ENCODE data around the gene LY6G6D. TPM values are rescaled to one million over a fixed set of nuclear protein-coding genes. Genes with fewer than 3 reads are reported as not detected.

LY6G6D gene
- total and polyA plus RNA-seq, 2 donors (not counting 1 experiment from before 2014, with no cell fraction given) = not detected

DNA sequence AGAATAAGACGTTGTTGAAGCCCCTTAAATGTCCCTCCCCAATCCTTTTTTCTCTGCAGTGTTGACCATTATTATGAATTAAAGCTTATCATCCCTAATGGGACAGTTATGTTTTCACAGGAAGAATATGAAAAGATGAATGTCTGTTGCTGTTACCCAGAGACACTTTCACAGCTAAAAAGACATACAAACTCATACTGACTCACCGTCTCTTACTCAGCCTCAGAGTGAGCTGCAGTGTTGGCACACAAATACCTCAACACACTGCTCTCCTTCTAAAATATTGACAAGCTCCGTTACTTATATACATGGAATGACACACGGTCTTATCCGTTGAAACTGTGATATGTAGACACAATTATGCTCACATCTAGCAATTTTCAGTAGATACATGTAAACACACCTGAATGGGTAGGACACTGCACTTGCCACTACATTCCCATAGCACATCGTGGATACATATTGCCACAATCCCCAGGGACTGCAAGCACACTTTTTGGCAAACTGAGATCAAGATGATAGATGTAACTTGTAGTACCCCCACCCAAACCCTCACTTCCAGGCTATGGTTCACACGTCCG, 37.7 kb downstream of the LY6G6D start:
- Histone ChIP-seq H3K27ac (ENCODE audit: insufficient read depth, low read length) (no peak overlapping the region), H3K9ac (ENCODE audit: insufficient read depth, low read length) (no peak overlapping the region), H3K9me3 (ENCODE audit: control insufficient read depth, insufficient read depth, low read depth, low read length) (no peaks in the 10 kb centered on the region), H3K4me3 (replicated peaks in 1 of 4; ENCODE audit: control extremely low read depth in 1 of 4, insufficient read depth in 1 of 4, low read depth in 3 of 4, low read length in 4 of 4) (no peak overlapping the region), H2AFZ (ENCODE audit: low read length) (no peak overlapping the region), H3K79me2 (ENCODE audit: control insufficient read depth, insufficient read depth, low read length) (no peaks in the 10 kb centered on the region), H3K4me1 (ENCODE audit: control insufficient read depth, extremely low read depth, insufficient read depth, low read length) (peaks cover 2% of the 10 kb centered on the region), H3K36me3 (ENCODE audit: control insufficient read depth, insufficient read depth, low read length) (no peaks in the 10 kb centered on the region), H3K4me2 (ENCODE audit: extremely low read depth, insufficient read depth, low read length) (no peak overlapping the region), H3K27me3 (ENCODE audit: control insufficient read depth, insufficient read depth, low read length) (no peaks in the 10 kb centered on the region), H4K20me1 (ENCODE audit: control insufficient read depth, extremely low read depth, insufficient read depth, low read length) (no peaks in the 10 kb centered on the region)
- DNase-seq (ENCODE audit: low read depth in 2 of 2) = peak; percentile 66 to 90
- TF ChIP-seq, protein P1, sequence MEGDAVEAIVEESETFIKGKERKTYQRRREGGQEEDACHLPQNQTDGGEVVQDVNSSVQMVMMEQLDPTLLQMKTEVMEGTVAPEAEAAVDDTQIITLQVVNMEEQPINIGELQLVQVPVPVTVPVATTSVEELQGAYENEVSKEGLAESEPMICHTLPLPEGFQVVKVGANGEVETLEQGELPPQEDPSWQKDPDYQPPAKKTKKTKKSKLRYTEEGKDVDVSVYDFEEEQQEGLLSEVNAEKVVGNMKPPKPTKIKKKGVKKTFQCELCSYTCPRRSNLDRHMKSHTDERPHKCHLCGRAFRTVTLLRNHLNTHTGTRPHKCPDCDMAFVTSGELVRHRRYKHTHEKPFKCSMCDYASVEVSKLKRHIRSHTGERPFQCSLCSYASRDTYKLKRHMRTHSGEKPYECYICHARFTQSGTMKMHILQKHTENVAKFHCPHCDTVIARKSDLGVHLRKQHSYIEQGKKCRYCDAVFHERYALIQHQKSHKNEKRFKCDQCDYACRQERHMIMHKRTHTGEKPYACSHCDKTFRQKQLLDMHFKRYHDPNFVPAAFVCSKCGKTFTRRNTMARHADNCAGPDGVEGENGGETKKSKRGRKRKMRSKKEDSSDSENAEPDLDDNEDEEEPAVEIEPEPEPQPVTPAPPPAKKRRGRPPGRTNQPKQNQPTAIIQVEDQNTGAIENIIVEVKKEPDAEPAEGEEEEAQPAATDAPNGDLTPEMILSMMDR (conservative IDR thresholded peaks at IDR 0.05 in 1 of 2, IDR thresholded peaks at IDR 0.05 in 1 of 2; ENCODE audit: low read depth in 1 of 2, low read length in 2 of 2) = no peak
- TF ChIP-seq EZH2 (IDR thresholded peaks at IDR 0.05; ENCODE audit: low read length, missing control alignments) = no peak

DNA sequence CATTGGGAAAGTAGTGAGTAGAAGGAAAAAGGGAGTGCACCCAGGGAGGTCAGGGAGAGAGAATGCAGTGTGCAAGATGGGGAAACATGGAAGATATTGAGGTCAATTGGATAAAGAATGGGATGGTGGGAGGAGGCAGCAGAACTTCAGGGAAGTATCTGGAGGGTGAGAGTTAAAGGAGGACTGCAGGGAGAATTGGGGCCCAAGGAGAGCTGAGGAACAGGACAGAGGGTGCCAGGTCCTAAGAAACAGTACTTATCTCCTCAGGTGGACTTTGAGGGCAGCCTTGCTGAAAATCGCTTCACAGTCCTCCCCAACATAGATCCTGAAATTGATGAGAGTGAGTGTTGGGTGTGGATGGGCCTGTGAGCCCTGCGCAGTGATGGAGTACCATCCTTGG, 43.1 kb downstream of the LY6G6D start:
- H3K4me2 ChIP-seq (ENCODE audit: extremely low read depth, insufficient read depth, low read length) = no peak overlapping the region
- no peak overlapping the region for H3K4me3 ChIP-seq (replicated peaks in 1 of 4; ENCODE audit: control extremely low read depth in 1 of 4, insufficient read depth in 1 of 4, low read depth in 3 of 4, low read length in 4 of 4)
- H3K36me3 ChIP-seq (ENCODE audit: control insufficient read depth, insufficient read depth, low read length) = peaks cover 7% of the 10 kb centered on the region
- no peaks in the 10 kb centered on the region for H4K20me1 ChIP-seq (ENCODE audit: control insufficient read depth, extremely low read depth, insufficient read depth, low read length)
- TF ChIP-seq, protein P1 (conservative IDR thresholded peaks at IDR 0.05 in 1 of 2, IDR thresholded peaks at IDR 0.05 in 1 of 2; ENCODE audit: low read depth in 1 of 2, low read length in 2 of 2) = no peak
- TF ChIP-seq EZH2 (IDR thresholded peaks at IDR 0.05; ENCODE audit: low read length, missing control alignments) = no peak
- H3K27ac ChIP-seq (ENCODE audit: insufficient read depth, low read length) = no peak overlapping the region
- H3K27me3 ChIP-seq (ENCODE audit: control insufficient read depth, insufficient read depth, low read length) = no peaks in the 10 kb centered on the region
- H3K9me3 ChIP-seq (ENCODE audit: control insufficient read depth, insufficient read depth, low read depth, low read length) = no peaks in the 10 kb centered on the region
- no peak overlapping the region for H2AFZ ChIP-seq (ENCODE audit: low read length)
- no peak for DNase-seq (ENCODE audit: low read depth in 2 of 2)
- peaks cover 1% of the 10 kb centered on the region for H3K4me1 ChIP-seq (ENCODE audit: control insufficient read depth, extremely low read depth, insufficient read depth, low read length)
- H3K9ac ChIP-seq (ENCODE audit: insufficient read depth, low read length) = no peak overlapping the region
- H3K79me2 ChIP-seq (ENCODE audit: control insufficient read depth, insufficient read depth, low read length) = no peaks in the 10 kb centered on the region

DNA sequence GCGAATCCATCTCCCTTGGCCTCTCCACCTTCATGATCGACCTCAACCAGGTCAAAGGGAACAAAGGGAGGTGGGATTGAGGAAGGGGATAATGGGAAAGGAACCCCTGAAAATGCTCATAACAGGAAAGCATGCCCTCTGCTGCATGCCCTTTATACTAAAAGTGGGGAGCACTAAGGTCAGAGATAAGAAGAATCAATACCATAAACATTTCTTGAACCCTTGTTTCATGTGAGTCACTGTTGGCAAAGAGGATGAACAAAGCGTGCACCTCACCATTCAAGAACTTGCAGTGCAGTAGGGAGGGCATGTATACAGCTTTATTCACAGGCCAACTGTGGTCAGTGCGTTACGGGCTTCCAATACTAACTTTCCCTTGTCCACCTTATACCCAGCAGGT, 45.6 kb downstream of the LY6G6D start:
- no peak for TF ChIP-seq EZH2 (IDR thresholded peaks at IDR 0.05; ENCODE audit: low read length, missing control alignments)
- TF ChIP-seq, protein P1 (conservative IDR thresholded peaks at IDR 0.05 in 1 of 2, IDR thresholded peaks at IDR 0.05 in 1 of 2; ENCODE audit: low read depth in 1 of 2, low read length in 2 of 2) = no peak
- Histone ChIP-seq H3K9ac (ENCODE audit: insufficient read depth, low read length) (no peak overlapping the region), H3K9me3 (ENCODE audit: control insufficient read depth, insufficient read depth, low read depth, low read length) (no peaks in the 10 kb centered on the region), H3K4me2 (ENCODE audit: extremely low read depth, insufficient read depth, low read length) (no peak overlapping the region), H2AFZ (ENCODE audit: low read length) (no peak overlapping the region), H4K20me1 (ENCODE audit: control insufficient read depth, extremely low read depth, insufficient read depth, low read length) (no peaks in the 10 kb centered on the region), H3K36me3 (ENCODE audit: control insufficient read depth, insufficient read depth, low read length) (peaks cover 7% of the 10 kb centered on the region), H3K79me2 (ENCODE audit: control insufficient read depth, insufficient read depth, low read length) (no peaks in the 10 kb centered on the region), H3K4me1 (ENCODE audit: control insufficient read depth, extremely low read depth, insufficient read depth, low read length) (peaks cover 4% of the 10 kb centered on the region), H3K4me3 (replicated peaks in 1 of 4; ENCODE audit: control extremely low read depth in 1 of 4, insufficient read depth in 1 of 4, low read depth in 3 of 4, low read length in 4 of 4) (no peak overlapping the region), H3K27ac (ENCODE audit: insufficient read depth, low read length) (no peak overlapping the region), H3K27me3 (ENCODE audit: control insufficient read depth, insufficient read depth, low read length) (no peaks in the 10 kb centered on the region)
- no peak for DNase-seq (ENCODE audit: low read depth in 2 of 2)

Data from fibroblast of lung (primary cell).